ENCODE results near the gene C6orf132.

DNA sequence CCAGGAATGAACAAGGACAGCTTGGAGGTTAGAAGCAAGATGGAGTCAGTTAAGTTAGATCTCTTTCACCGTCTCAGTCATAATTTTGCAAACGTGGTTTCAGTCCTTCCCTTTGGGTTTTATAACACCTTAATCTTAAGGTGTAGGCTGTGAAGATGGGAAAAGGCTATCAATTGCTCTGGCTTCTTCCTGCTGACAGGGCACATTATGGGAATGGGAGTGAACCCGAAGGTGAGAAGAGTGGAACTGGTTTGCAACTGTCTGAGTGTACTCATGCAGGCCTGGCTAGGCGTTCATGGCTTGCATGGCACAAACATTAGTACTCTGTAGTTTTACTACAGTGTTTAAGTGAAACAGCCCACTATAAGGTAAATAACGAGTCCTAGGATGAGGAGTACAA, 82.7 kb downstream of the C6orf132 start:
- no peak for TF ChIP-seq RFX5 (IDR thresholded peaks at IDR 0.05; ENCODE audit: borderline replicate concordance, low read depth, low read length)
- TF ChIP-seq, protein P1, sequence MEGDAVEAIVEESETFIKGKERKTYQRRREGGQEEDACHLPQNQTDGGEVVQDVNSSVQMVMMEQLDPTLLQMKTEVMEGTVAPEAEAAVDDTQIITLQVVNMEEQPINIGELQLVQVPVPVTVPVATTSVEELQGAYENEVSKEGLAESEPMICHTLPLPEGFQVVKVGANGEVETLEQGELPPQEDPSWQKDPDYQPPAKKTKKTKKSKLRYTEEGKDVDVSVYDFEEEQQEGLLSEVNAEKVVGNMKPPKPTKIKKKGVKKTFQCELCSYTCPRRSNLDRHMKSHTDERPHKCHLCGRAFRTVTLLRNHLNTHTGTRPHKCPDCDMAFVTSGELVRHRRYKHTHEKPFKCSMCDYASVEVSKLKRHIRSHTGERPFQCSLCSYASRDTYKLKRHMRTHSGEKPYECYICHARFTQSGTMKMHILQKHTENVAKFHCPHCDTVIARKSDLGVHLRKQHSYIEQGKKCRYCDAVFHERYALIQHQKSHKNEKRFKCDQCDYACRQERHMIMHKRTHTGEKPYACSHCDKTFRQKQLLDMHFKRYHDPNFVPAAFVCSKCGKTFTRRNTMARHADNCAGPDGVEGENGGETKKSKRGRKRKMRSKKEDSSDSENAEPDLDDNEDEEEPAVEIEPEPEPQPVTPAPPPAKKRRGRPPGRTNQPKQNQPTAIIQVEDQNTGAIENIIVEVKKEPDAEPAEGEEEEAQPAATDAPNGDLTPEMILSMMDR (IDR thresholded peaks at IDR 0.05; ENCODE audit: control extremely low read depth in 1 of 3, insufficient read depth in 1 of 3, low read depth in 1 of 3, low read length in 3 of 3), result no peak
- no peak for TF ChIP-seq POLR2A (IDR thresholded peaks at IDR 0.05; ENCODE audit: control extremely low read depth in 1 of 2, low read depth in 2 of 2, low read length in 2 of 2)
- TF ChIP-seq BRCA1 (IDR thresholded peaks at IDR 0.05; ENCODE audit: low read depth, low read length), result no peak
- no peak for TF ChIP-seq NRF1 (IDR thresholded peaks at IDR 0.05; ENCODE audit: low read depth, low read length)
- TF ChIP-seq HDAC6 (IDR thresholded peaks at IDR 0.05; ENCODE audit: low read depth, low read length), result no peak
- no peak for TF ChIP-seq POLR2AphosphoS5 (IDR thresholded peaks at IDR 0.05; ENCODE audit: low read depth, low read length)
- TF ChIP-seq SUZ12 (IDR thresholded peaks at IDR 0.05; ENCODE audit: low read length), result no peak

Measured in H1 (cell line).